ENCODE results near the gene EIF2B4.

DNA sequence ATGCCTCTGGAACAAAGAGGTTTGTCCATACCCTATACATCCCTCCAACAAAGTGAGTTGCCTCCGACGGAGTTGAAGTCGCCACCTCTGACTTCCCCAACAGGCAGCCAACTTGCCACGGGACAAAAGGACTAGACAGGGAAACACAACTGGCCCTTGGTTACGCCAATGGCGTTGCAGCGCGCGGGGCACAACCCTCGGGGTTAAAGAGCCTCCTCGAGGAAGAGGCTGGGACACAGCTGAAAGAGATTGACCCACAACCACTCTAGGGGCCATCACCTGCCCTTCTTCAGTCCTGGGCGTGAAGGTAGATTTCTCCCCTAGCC, 14.1 kb downstream of the EIF2B4 start:
- TF ChIP-seq, protein P1, sequence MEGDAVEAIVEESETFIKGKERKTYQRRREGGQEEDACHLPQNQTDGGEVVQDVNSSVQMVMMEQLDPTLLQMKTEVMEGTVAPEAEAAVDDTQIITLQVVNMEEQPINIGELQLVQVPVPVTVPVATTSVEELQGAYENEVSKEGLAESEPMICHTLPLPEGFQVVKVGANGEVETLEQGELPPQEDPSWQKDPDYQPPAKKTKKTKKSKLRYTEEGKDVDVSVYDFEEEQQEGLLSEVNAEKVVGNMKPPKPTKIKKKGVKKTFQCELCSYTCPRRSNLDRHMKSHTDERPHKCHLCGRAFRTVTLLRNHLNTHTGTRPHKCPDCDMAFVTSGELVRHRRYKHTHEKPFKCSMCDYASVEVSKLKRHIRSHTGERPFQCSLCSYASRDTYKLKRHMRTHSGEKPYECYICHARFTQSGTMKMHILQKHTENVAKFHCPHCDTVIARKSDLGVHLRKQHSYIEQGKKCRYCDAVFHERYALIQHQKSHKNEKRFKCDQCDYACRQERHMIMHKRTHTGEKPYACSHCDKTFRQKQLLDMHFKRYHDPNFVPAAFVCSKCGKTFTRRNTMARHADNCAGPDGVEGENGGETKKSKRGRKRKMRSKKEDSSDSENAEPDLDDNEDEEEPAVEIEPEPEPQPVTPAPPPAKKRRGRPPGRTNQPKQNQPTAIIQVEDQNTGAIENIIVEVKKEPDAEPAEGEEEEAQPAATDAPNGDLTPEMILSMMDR (IDR thresholded peaks at IDR 0.05 in 8 of 11, conservative IDR thresholded peaks at IDR 0.05 in 3 of 11): no peak
- no peak for TF ChIP-seq POLR2A (IDR thresholded peaks at IDR 0.05)
- TF ChIP-seq POLR2AphosphoS5 (IDR thresholded peaks at IDR 0.05): no peak
